Measurements from ENCODE around the gene OTUD7B. TPM values are rescaled to one million over a fixed set of nuclear protein-coding genes. Genes with fewer than 3 reads are reported as not detected.
A peak's percentile ranks its signal among the peaks of the same experiment; 100 is the strongest.
"Not testable (repeated sequence)": the region's sequence is repeated elsewhere in the genome, so short reads cannot be mapped to it uniquely, and the experiment has no call there.

Gene OTUD7B
- total and polyA plus RNA-seq, 2 experiments from 2014 or later = 3.6 to 17.8 TPM

GRCh38 chr1:149942885-149943284 lies 67.6 kb downstream of the OTUD7B start:
- Histone ChIP-seq H3K9me2 (replicated peaks; ENCODE audit: insufficient read depth) (no peaks in the 10 kb centered on the region), H3K9me3 (ENCODE audit: low read depth) (no peaks in the 10 kb centered on the region), H4K20me1 (ENCODE audit: insufficient read depth, poor library complexity, severe bottlenecking) (no peaks in the 10 kb centered on the region), H2AFZ (no peak overlapping the region), H3K36me3 (replicated peaks; ENCODE audit: insufficient read depth, low read depth) (no peaks in the 10 kb centered on the region), H3K27me3 (no peaks in the 10 kb centered on the region), H3K4me1 (ENCODE audit: insufficient read depth) (peaks cover 14% of the 10 kb centered on the region), H3K4me3 (no peak overlapping the region), H3K4me2 (no peak overlapping the region), H3K79me2 (peaks cover 4% of the 10 kb centered on the region), H3K27ac (peak overlapping the region; percentile 60)
- DNase-seq (ENCODE audit: low spot score) = no peak
- 52% methylated on average over 3 of the region's 3 CpGs for WGBS (ENCODE audit: low lambda C conversion rate, missing lambda C conversion rate)
- TF ChIP-seq EZH2 (IDR thresholded peaks at IDR 0.05; ENCODE audit: borderline replicate concordance) (no peak), EZH2phosphoT487 (IDR thresholded peaks at IDR 0.05; ENCODE audit: low read depth, severe bottlenecking, unreplicated experiment) (no peak)

GRCh38 chr1:149942207-149942606 lies 68.3 kb downstream of the OTUD7B start:
- Histone ChIP-seq H3K9me3 (ENCODE audit: low read depth) (no peaks in the 10 kb centered on the region), H4K20me1 (ENCODE audit: insufficient read depth, poor library complexity, severe bottlenecking) (no peaks in the 10 kb centered on the region), H3K4me2 (no peak overlapping the region), H3K4me3 (no peak overlapping the region), H3K36me3 (replicated peaks; ENCODE audit: insufficient read depth, low read depth) (no peaks in the 10 kb centered on the region), H3K79me2 (peaks cover 4% of the 10 kb centered on the region), H3K27me3 (no peaks in the 10 kb centered on the region), H3K27ac (peak overlapping the region; percentile 60), H2AFZ (no peak overlapping the region), H3K9me2 (replicated peaks; ENCODE audit: insufficient read depth) (no peaks in the 10 kb centered on the region), H3K4me1 (ENCODE audit: insufficient read depth) (peaks cover 21% of the 10 kb centered on the region)
- TF ChIP-seq EZH2 (IDR thresholded peaks at IDR 0.05; ENCODE audit: borderline replicate concordance) (no peak), CTCF (IDR thresholded peaks at IDR 0.05; ENCODE audit: poor library complexity) (peak; percentile 44), EZH2phosphoT487 (IDR thresholded peaks at IDR 0.05; ENCODE audit: low read depth, severe bottlenecking, unreplicated experiment) (no peak)
- 50% methylated on average over 5 of the region's 5 CpGs for WGBS (ENCODE audit: low lambda C conversion rate, missing lambda C conversion rate)
- peak; percentile 62 for DNase-seq (ENCODE audit: low spot score)

GRCh38 chr1:149940427-149940826 lies 70.1 kb downstream of the OTUD7B start:
- H3K36me3 ChIP-seq (replicated peaks; ENCODE audit: insufficient read depth, low read depth) = no peaks in the 10 kb centered on the region
- H2AFZ ChIP-seq = no peak overlapping the region
- peak overlapping the region; percentile 87 for H3K27ac ChIP-seq
- no peaks in the 10 kb centered on the region for H4K20me1 ChIP-seq (ENCODE audit: insufficient read depth, poor library complexity, severe bottlenecking)
- no peaks in the 10 kb centered on the region for H3K9me2 ChIP-seq (replicated peaks; ENCODE audit: insufficient read depth)
- peaks cover 11% of the 10 kb centered on the region for H3K79me2 ChIP-seq
- H3K9me3 ChIP-seq (ENCODE audit: low read depth) = no peaks in the 10 kb centered on the region
- DNase-seq (ENCODE audit: low spot score) = no peak
- no peaks in the 10 kb centered on the region for H3K27me3 ChIP-seq
- no peak for TF ChIP-seq CTCF (IDR thresholded peaks at IDR 0.05; ENCODE audit: poor library complexity)
- no peak for TF ChIP-seq EZH2 (IDR thresholded peaks at IDR 0.05; ENCODE audit: borderline replicate concordance)
- TF ChIP-seq EZH2phosphoT487 (IDR thresholded peaks at IDR 0.05; ENCODE audit: low read depth, severe bottlenecking, unreplicated experiment) = no peak
- H3K4me2 ChIP-seq = no peak overlapping the region
- 76% methylated on average over 3 of the region's 3 CpGs for WGBS (ENCODE audit: low lambda C conversion rate, missing lambda C conversion rate)
- H3K4me3 ChIP-seq = no peak overlapping the region
- H3K4me1 ChIP-seq (ENCODE audit: insufficient read depth) = peaks cover 28% of the 10 kb centered on the region

GRCh38 chr1:149938668-149939003 lies 71.9 kb downstream of the OTUD7B start:
- Histone ChIP-seq H3K4me2 (peak overlapping the region; percentile 90), H3K79me2 (peaks cover 23% of the 10 kb centered on the region), H3K27ac (peak overlapping the region; percentile 87), H3K4me1 (ENCODE audit: insufficient read depth) (peaks cover 28% of the 10 kb centered on the region)
- H3K36me3 ChIP-seq (replicated peaks; ENCODE audit: insufficient read depth, low read depth); H3K4me3 ChIP-seq; H3K9me2 ChIP-seq (replicated peaks; ENCODE audit: insufficient read depth); H3K27me3 ChIP-seq; DNase-seq (ENCODE audit: low spot score); H4K20me1 ChIP-seq (ENCODE audit: insufficient read depth, poor library complexity, severe bottlenecking); H3K9me3 ChIP-seq (ENCODE audit: low read depth); H2AFZ ChIP-seq: not testable (repeated sequence)
- 23% methylated on average over 11 of the region's 13 CpGs for WGBS (ENCODE audit: low lambda C conversion rate, missing lambda C conversion rate)
